BJ (cell line): ENCODE results near the gene PJA1. TPM values are rescaled to one million over a fixed set of nuclear protein-coding genes. Genes with fewer than 3 reads are reported as not detected.

ENCODE experiments used
- CTCF ChIA-PET: fragments of 350-600 bp; formaldehyde crosslinking; extraction: SDS; loops from one replicate; lab custom pipeline; 2021; ENCODE audit warnings: antibody characterized with exemption, inconsistent platforms; lab: Yijun Ruan, JAX
- POLR2A ChIA-PET: fragments of 300-600 bp; sonication (Branson Sonifier 250); formaldehyde crosslinking; extraction: SDS; loops from one replicate; lab custom pipeline; 2021; ENCODE audit warnings: antibody characterized with exemption; lab: Charles Lee
- DNase-seq: peaks from one replicate; pipeline ENCODE4 v3.0.0-alpha.2; 2011; ENCODE audit warnings: low read depth
- H3K27me3 ChIP-seq: 2 replicates; pipeline ENCODE4 v1.6.0; 2011; ENCODE audit warnings: low read length; ENCODE audit not compliant: control insufficient read depth, insufficient read depth
- H3K36me3 ChIP-seq: 2 replicates; pipeline ENCODE4 v1.5.1; 2011; ENCODE audit warnings: low read length; ENCODE audit not compliant: control insufficient read depth, insufficient read depth
- H3K4me3 ChIP-seq: 2 replicates; pipeline ENCODE4 v1.5.1; 2011; ENCODE audit warnings: low read depth, mild to moderate bottlenecking, control low read depth, low read length
- CTCF ChIP-seq: IDR thresholded peaks from 2 replicates; pipeline ENCODE4 v1.5.1; 2011; ENCODE audit warnings: low read depth, mild to moderate bottlenecking, control low read depth, inconsistent platforms, low read length, moderate library complexity; ENCODE audit not compliant: insufficient read depth
- polyA plus RNA-seq: library from polyadenylated mRNA; depleted of rRNA; stranded (reverse); fragments of >200 nt; gene quantifications from 2 replicates; pipeline ENCODE4 v1.2.3, GENCODE V29; 2011

Gene PJA1
- polyA plus RNA-seq, 1 experiment, result 20.2 TPM

- Histone ChIP-seq H3K27me3 (no peaks in the 10 kb centered on the region), H3K4me3 (no peak overlapping the region), H3K36me3 (no peaks in the 10 kb centered on the region)
- POLR2A ChIA-PET, result no interaction called here
- TF ChIP-seq CTCF, result no peak
- CTCF ChIA-PET, result no interaction called here
- DNase-seq, result no peak
Measured at GRCh38 chrX:69120476-69120875, 44.8 kb downstream of the PJA1 start.

GRCh38 chrX:69119122-69119521, 46.1 kb downstream of the PJA1 start:
- no peak for TF ChIP-seq CTCF
- no peaks in the 10 kb centered on the region for H3K36me3 ChIP-seq
- no peak for DNase-seq
- ChIA-PET POLR2A (no interaction called here), CTCF (no interaction called here)
- no peaks in the 10 kb centered on the region for H3K27me3 ChIP-seq
- no peak overlapping the region for H3K4me3 ChIP-seq

- no peak for DNase-seq
- no peak for TF ChIP-seq CTCF
- H3K36me3 ChIP-seq, result no peaks in the 10 kb centered on the region
- ChIA-PET CTCF (no interaction called here), POLR2A (no interaction called here)
- H3K4me3 ChIP-seq, result no peak overlapping the region
- no peaks in the 10 kb centered on the region for H3K27me3 ChIP-seq
Measured at GRCh38 chrX:69117876-69118526, 47.3 kb downstream of the PJA1 start.

- no peak for DNase-seq
- no peak for TF ChIP-seq CTCF
- no peaks in the 10 kb centered on the region for H3K36me3 ChIP-seq
- H3K4me3 ChIP-seq, result no peak overlapping the region
- CTCF ChIA-PET, result no interaction called here
- POLR2A ChIA-PET, result no interaction called here
- no peaks in the 10 kb centered on the region for H3K27me3 ChIP-seq
Measured at GRCh38 chrX:69116077-69116476, 49.2 kb downstream of the PJA1 start.

- no peak for DNase-seq
- CTCF ChIA-PET, result no interaction called here
- TF ChIP-seq CTCF, result no peak
- H3K4me3 ChIP-seq, result no peak overlapping the region
- POLR2A ChIA-PET, result no interaction called here
- no peaks in the 10 kb centered on the region for H3K36me3 ChIP-seq
- no peaks in the 10 kb centered on the region for H3K27me3 ChIP-seq
Measured at GRCh38 chrX:69113723-69114122, 51.5 kb downstream of the PJA1 start.
